D721Med (cell line): ENCODE data around the gene LCE2C.

ENCODE experiments used
- DNase-seq: peaks from one replicate; pipeline ENCODE4 v3.0.0; 2011; ENCODE audit warnings: low spot score; ENCODE audit not compliant: insufficient read length
- FAIRE-seq: peaks from 2 replicates; lab custom pipeline; 2011; peaks lifted over from hg19 to GRCh38; lab: Jason Lieb, UNC
- CTCF ChIP-seq: IDR thresholded peaks from 2 replicates; pipeline ENCODE4 v1.5.1; 2012; ENCODE audit warnings: mild to moderate bottlenecking, control low read depth; ENCODE audit not compliant: insufficient read depth; ENCODE audit errors: missing control alignments

Gene LCE2C

GRCh38 chr1:152725261-152725660, 50.2 kb downstream of the LCE2C start:
- no peak for TF ChIP-seq CTCF
- FAIRE-seq, result no peak
- DNase-seq, result no peak
